ENCODE results near the gene JPT1.
A peak's percentile ranks its signal among the peaks of the same experiment; 100 is the strongest.

Gene JPT1

GRCh38 chr17:75109046-75109406 is 45.3 kb downstream of the JPT1 start:
- Histone ChIP-seq H3K27ac (replicated peaks) (no peak overlapping the region), H3K4me3 (replicated peaks; ENCODE audit: insufficient read depth, low read length) (peak overlapping the region; percentile 76), H3K27me3 (ENCODE audit: insufficient read depth, poor library complexity, severe bottlenecking) (no peaks in the 10 kb centered on the region)
- TF ChIP-seq SPI1 (IDR thresholded peaks at IDR 0.05; ENCODE audit: borderline replicate concordance, low read depth), result no peak
- TF ChIP-seq CTCF (IDR thresholded peaks at IDR 0.05; ENCODE audit: insufficient read depth, low read length), result no peak
- TF ChIP-seq POLR2AphosphoS5 (IDR thresholded peaks at IDR 0.05; ENCODE audit: low read depth), result no peak
- TF ChIP-seq REST (IDR thresholded peaks at IDR 0.05; ENCODE audit: insufficient replicate concordance, low read depth), result no peak
- TF ChIP-seq GABPA (IDR thresholded peaks at IDR 0.05; ENCODE audit: low read depth), result no peak
- no peak for DNase-seq (ENCODE audit: low read depth in 1 of 2, low spot score in 1 of 2)

GRCh38 chr17:75108193-75108592 is 46.1 kb downstream of the JPT1 start:
- no peak for TF ChIP-seq SPI1 (IDR thresholded peaks at IDR 0.05; ENCODE audit: borderline replicate concordance, low read depth)
- TF ChIP-seq CTCF (IDR thresholded peaks at IDR 0.05; ENCODE audit: insufficient read depth, low read length), result no peak
- no peak for TF ChIP-seq REST (IDR thresholded peaks at IDR 0.05; ENCODE audit: insufficient replicate concordance, low read depth)
- no peak for TF ChIP-seq POLR2AphosphoS5 (IDR thresholded peaks at IDR 0.05; ENCODE audit: low read depth)
- no peak for TF ChIP-seq GABPA (IDR thresholded peaks at IDR 0.05; ENCODE audit: low read depth)
- Histone ChIP-seq H3K27me3 (ENCODE audit: insufficient read depth, poor library complexity, severe bottlenecking) (no peaks in the 10 kb centered on the region), H3K4me3 (replicated peaks; ENCODE audit: insufficient read depth, low read length) (no peak overlapping the region), H3K27ac (replicated peaks) (no peak overlapping the region)
- DNase-seq (ENCODE audit: low read depth in 1 of 2, low spot score in 1 of 2), result no peak

DNA sequence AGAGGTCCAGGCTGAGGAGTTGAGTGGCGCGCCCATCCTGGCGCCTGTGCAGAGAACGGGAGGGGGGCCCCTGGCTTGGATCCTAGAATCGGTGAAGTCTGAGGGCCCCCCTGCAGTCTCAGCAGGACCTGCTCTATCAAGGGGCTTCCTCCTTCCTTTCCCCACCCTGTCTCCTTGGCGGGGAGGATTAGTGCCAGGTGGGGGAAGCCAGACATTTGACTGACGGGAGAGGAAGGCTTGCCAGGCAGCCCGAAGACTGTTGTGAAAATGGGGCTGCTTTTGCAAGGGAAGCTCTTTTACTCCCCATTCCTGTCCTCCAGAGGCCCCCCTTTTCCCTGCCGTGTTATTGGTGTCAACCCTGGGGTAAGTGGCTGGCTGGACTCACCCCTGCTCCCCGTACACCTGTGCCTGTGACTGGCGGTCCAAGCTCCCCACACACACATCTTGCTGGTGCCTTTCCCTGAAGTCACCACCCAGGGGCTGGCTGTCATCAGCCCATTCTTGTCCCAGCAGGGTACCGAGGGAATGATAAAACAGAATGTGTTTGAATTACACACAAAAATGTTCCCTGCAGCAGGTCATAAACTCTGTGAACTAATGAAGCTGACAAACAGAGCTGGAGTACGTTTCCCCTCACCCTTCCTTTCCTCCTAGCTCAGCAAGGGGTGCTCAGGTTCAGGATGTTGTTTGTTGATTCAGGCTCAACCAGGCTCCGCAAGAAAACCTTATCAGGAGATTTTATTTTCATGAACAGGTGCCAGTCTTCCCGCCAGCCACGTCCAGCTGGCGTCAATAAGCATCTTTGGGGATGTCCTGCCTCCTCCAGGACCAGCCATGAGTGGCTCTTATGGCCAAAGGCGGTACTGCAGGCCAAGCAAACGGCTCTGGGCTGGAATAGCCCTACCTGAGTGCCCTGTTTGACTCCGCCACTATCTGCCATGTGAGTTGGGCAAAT is 48.9 kb downstream of the JPT1 start:
- Histone ChIP-seq H3K4me3 (replicated peaks; ENCODE audit: insufficient read depth, low read length) (no peak overlapping the region), H3K27me3 (ENCODE audit: insufficient read depth, poor library complexity, severe bottlenecking) (no peaks in the 10 kb centered on the region), H3K27ac (replicated peaks) (no peak overlapping the region)
- peak in 1 of 2 experiments; percentile 55 for DNase-seq (ENCODE audit: low read depth in 1 of 2, low spot score in 1 of 2)
- TF ChIP-seq GABPA (IDR thresholded peaks at IDR 0.05; ENCODE audit: low read depth) (no peak), REST (IDR thresholded peaks at IDR 0.05; ENCODE audit: insufficient replicate concordance, low read depth) (no peak), CTCF (IDR thresholded peaks at IDR 0.05; ENCODE audit: insufficient read depth, low read length) (peak; percentile 54), POLR2AphosphoS5 (IDR thresholded peaks at IDR 0.05; ENCODE audit: low read depth) (no peak), SPI1 (IDR thresholded peaks at IDR 0.05; ENCODE audit: borderline replicate concordance, low read depth) (no peak)
